Stimulated activated CD4-positive, alpha-beta T cell treated with anti-CD3 and anti-CD28 coated beads, Interleukin-12 subunit alpha, Interleukin-12 subunit beta, amount 100 ng/mL, for 24 hours (primary cell): Measurements from ENCODE around the gene HACD4.

Experiments used
- DNase-seq, 2 experiments: peaks; one replicate each; pipeline ENCODE4 v3.0.0-alpha.2; 2020; ENCODE audit warnings: low read depth in 2 of 2

Gene HACD4, protein sequence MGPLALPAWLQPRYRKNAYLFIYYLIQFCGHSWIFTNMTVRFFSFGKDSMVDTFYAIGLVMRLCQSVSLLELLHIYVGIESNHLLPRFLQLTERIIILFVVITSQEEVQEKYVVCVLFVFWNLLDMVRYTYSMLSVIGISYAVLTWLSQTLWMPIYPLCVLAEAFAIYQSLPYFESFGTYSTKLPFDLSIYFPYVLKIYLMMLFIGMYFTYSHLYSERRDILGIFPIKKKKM

DNA sequence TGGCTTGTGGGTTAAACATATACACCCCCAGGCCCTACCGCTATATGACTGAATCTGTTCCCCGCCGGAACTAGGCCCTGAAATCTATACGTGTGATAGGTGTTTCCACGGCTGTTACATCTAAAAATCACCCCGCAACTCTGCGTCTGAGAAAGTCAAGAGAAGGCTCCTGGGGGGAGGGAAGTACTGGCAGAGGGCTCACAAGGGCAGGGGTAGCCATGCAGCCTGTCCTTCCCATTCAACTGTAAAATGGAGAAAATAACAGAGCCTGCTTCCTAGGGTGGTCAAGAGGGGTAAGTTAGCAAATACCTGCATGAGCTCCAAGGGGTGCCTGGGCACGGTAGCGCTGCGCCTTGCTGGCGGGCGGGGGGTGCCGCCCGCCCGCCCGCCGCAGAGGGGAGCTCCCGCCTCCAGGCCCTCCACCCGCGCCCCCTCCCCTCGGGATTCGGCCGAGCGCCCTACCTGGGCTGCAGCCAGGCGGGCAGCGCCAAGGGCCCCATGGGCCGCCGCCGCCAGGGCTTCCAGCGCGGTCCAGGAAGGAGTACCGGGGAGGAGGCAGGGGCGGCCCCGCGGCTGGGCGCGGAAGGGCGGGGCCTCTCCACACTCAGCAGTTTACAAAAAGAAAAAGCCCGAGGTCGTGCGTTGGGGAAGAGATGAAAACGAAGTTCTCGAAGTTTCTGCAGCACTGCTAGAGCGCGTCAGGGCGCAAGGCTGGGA is at the start of gene HACD4:
HACD4 (minus strand) TSS at position 550 of the 717 bp plus-strand sequence; CDS start at position 500, 50 bp downstream.
- DNase-seq = peak; percentile 30 to 38

DNA sequence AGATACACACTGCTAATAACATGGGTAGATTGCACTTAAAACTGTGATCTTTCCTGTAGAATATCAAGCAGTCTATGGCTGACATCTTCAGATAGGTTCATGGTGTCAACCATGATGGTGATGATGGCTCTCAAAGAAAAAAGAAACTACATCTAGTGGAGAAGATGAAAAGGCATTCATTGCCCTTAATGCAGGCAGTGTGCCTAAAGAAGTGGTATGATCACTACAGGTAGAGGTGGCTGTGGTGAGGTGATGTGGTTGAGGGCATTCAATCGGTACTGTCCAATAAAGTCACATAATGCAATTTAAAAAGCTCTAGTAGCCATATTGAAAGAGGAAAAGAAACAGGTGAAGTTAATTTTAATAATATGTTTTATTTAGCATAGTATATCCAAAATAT is 49.4 kb upstream of the HACD4 start:
- no peak for DNase-seq

DNA sequence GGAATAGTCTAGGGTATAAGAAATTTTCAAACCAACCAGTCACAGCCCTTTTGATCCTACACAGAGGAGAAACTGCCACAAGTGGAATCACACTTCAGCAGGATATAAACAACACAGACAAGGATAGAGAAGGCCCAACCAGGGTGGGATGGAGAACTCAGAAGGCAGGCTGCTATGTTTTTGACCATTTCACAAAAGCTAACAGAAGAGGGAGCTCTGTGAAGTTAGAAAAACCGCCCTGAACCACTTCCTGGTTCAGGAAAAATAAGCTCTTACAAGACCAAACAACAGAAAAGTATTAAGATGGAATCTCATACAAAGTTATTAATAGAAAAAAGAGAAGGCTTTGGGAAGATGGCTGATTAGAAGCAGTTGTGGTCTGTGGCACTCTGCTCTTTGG is 47.3 kb upstream of the HACD4 start:
- DNase-seq = no peak

DNA sequence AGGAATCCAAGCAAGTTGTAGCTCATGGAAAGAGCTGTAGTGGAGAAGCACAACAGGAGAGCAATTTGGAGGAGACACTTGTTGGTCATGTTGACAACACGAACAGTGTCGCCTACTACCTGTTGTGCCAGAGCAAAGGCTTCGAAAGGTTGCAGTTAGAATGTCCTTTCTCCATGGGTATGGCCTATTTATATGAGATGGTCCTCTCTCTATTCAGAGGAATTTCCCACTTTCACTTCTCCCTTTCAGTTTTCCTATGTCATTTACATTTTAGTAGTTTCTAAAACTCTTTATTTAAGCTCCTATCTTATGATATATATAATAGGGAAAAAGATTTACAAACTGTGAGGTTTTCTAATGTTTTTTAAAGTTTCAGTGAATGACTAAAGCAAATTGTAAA is 46.3 kb upstream of the HACD4 start, which contains the start of gene IFNB1:
IFNB1 (minus strand) TSS at position 162 of the 400 bp plus-strand sequence; CDS start at position 89, 73 bp downstream.
- DNase-seq = no peak

DNA sequence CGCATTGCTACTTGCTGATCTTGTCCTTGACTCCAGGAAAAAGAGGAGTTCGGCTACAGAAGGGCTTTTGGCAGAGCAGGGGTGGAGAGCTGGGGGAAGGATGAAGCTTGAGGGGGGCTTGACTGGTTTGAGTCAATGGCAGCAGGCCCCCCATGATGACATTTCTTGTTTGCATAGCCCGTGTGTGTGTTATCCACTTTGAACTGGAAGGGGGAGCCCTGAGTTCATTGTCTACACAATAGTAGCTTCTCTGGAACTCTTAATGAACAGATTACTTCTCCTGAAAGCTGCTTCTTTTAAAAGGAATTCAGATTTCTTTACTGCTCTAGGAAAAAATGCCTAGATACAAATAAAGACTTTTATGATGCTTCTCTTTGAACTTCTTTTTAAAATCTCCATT is 44.0 kb upstream of the HACD4 start:
- DNase-seq = no peak

DNA sequence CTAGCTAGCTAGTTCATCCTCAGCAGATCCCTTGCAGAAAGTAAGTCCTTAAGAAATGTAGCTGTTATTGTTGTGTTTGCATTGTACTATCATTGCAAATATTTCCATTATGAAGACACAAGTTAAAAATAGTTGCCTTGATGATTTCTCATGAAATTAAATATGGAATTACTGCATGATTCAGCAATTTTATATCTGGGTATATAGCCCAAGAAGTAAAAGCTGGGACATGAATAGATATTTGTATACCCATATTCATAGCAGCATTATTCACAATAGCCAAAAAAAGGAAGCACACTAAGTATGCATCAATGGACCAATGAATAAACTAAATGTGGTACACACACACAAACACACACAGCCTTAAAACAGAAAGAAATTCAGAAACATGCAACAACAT is 39.5 kb upstream of the HACD4 start:
- no peak for DNase-seq

DNA sequence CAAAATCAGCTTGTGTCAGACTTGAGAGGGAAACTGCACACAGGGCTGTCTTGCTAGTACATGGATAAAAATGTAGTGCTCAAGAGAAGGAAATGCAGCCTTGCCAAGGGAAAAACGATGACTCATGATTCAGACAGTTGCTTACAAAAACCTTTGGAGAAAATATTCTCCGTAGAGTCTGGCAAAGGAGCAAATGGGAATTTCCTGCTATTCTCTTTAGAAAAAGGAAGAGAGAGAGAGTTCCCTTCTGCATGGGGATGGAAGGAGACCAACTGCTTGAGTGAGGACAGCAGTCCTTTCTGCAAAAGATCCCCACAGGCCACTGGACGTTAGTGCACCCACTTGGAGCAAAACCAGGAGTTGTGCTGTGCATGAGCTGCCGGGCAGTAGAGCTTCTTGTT is 38.7 kb upstream of the HACD4 start:
- DNase-seq = no peak

DNA sequence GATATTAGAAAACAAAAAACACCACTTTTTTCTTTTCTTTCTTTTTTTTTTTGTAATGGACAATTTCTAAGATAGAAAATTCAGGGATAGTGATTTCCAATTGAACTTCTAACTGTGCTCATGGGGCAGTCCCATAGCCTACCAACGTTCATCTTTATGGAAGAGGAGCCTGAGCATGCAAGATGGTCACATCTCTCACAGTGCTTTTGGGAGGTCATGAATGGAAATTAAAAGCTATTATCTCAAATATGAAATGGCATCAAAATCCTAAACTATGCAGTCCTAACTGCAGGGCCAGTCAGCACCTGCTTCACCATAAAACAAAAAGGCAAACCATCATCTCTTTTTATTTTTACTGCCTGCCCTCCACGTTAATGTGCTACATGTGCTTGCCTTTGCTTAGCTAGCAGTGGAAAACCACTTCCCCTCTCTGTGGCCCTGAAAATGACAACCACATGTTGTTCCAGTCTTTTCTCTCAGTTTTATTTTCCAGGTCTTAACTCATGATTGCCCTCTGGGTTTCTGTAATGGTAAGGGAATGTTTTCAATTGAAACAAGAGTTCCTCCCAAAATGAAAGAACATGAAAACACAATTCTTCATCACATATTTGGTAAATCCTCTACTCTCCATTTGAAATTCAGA is 29.6 kb upstream of the HACD4 start:
- DNase-seq = no peak

DNA sequence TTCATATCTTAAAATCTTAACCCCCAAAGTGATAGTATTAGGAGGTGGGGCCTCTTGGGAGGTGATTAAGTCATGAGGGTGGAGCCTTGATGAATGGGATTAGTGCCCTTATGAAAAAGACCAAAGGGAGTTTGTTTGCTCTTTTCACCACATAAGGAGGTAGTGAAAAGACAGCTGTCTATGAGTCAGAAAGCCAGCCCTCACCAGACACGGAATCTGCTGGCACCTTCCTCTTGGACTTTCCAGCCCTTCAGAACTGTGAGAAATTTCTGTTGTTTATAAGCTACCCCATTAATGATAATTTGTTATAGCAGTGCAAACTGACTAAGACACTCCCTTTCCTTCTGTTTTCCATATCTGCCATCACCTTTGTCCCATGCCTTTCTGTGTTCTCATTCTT is 25.5 kb upstream of the HACD4 start:
- DNase-seq = no peak

DNA sequence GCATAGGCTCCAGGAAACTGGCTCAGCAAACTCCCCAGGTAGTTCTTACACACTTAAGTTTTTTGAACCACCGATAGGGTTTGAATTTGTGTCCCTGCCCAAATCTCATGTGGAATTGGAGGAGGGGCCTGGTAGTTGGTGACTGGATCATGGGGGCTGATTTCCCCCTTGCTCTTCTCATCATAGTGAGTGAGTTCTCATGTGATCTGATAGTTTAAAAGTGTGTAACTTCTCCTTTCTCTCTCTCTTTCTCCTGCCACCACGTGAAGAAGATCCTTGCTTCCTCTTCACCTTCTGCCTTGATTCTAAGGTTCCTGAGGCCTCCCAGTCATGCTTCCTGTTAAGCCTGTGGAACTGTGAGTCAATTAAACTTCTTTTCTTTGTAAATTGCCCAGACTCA is 22.4 kb upstream of the HACD4 start:
- DNase-seq = no peak

DNA sequence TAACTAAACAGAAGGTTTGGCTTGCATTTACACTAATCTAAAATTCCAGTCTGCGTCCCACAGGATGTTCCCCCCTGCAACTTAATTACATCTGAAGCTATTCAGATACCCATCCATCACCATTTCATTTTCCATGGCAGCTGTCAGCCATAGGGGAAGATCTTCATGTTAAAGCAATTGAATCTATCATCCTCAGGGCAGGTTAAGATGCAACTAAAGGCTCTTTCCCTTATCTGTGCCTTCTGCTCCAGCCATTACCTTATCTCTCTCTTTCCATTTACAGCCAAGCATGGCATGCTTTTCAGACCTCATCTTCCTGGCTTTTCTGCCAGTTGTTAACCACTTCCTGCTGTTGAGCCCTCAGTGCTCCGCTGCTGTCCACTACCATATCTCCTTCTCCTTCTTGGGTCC is 15.8 kb upstream of the HACD4 start:
- DNase-seq = no peak

DNA sequence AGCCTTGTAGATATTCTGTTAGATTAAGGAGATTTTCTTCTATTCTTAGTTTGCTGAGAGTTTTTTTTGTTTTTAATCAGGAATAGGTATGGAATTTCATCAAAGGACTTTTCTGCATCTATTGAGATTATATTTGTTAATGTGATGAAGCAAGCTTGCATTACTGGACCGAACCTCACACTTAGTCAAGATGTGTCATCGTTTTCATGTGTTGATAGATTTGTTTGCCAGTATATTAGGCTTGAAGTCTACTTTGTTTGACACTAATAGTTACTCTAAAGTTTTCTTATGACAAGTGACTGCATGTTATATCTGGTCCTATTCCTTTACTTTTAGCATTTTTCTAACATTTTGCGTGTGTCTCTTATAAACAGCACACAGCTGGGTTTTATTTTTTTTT is 12.4 kb upstream of the HACD4 start:
- DNase-seq = no peak

DNA sequence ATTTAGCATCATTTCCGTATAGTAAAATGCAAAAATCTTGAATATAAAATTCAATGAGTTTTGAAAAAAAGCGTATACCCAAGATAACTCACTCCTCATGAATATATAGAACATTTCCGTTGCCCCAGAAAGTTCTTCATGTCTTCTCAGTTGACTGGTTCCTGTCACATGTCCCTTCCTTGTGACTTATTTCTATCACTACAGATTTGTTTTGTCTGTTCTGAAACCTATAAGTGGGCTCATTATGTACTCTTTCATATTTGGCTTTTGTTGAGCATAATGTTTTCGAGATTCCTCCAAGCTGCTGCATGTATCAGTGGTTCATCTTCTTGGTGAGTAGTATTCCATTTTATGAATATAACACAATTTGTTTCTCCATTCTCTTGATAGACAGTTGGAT is 11.0 kb upstream of the HACD4 start:
- no peak for DNase-seq

DNA sequence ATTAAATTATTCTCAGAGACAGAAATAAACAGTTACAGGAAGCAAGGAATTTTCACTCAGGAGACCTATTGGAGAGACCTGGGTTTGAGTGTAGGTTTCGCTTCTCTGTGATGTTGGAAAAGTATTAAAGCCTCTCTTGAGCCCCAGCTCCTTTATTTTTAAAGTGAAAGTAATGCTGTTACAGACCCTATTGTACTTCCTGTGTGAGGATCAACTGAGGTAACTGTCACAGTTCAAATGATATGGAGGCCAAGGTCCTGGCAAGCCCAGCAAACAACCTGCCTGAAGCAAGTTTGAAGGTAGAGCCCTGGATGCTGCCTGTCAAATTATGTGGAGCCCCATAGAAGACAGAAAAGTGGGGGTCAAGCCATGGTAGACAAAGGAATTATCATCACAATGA is 7.9 kb upstream of the HACD4 start:
- no peak for DNase-seq

DNA sequence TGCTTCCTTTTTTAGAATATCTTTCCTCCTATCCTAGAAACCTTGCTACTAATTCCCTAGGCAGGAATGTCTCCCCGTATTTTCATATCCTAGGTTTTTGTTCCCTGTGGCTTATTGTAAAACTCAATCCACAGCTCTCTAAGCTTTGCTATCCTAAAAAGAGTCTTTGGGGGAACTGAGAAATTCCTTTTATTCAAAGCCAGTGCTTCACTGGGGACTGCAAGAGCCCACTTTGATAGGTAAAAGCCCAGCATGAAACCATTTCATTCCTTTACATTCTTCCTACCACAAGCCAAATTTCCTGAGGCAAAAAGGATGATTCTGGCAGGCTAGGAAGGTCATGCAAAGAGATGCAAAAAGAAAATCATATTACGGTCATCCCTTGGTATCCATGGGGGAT is 5.8 kb upstream of the HACD4 start:
- no peak for DNase-seq

DNA sequence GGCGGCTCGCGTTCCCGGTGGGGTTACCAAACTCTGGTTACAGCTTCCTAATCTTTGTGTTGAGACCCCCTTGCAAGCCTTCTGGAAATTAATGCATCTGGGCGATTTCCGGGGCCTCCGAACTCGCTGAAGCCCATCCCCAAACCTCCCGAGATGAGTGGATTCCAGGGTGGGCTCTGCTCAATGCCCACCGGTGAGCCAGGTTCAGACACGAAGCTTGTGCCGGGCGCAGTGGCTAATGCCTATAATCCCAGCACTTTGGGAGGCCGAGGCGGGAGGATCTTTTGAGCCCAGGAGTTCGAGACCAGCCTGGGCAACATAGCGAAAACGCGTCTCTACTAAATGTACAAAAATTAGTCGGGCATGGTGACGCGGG is 356 bp upstream of the HACD4 start:
- no peak for DNase-seq

DNA sequence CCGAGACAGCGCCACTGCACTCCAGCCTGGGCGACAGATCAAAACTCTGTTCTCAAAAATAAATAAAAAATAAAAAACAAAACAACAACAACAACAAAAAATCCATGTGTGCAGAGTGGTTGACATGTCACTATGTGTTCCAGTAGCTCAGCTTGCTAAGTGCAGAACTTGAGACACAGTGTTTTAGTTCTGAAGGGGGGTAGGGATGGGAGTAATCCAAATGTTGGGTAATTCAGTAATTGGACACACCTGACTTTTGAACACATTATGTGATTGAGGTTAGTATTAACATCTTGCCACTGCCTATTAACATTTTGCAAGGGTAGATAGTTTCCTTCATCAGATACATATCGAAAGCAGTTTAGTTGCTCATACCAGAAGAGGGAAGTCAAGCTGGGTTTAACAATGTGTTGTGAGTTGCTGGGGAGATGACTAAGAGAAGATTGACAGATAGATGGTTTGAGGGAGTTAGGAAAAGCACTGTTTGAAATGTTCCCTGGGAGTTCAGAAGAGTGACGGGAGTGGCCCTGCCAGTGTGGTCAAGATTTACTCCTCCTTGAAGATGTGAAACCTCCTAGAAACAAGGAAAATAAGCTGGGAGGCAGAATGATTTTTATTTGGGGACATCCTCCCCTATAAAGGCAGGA is 928 bp downstream of the HACD4 start:
- no peak for DNase-seq

DNA sequence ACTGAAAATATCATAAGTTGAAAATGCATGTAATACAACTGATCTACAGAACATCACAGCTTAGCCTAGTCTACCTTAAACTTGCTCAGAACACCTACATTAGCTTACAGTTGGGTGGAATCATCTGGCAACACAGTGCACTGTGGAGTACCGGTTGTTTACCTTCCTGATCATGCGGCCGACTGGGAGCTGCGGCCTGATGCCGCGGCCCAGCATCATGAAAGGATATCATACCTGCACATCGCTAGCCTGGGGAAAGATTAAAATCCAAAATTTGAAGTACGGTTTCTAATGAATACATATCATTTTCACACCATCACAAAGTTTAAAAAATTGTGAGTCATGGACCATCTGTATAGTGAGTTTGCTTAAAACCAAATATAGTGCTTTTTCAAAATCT is 1.8 kb downstream of the HACD4 start:
- no peak for DNase-seq

DNA sequence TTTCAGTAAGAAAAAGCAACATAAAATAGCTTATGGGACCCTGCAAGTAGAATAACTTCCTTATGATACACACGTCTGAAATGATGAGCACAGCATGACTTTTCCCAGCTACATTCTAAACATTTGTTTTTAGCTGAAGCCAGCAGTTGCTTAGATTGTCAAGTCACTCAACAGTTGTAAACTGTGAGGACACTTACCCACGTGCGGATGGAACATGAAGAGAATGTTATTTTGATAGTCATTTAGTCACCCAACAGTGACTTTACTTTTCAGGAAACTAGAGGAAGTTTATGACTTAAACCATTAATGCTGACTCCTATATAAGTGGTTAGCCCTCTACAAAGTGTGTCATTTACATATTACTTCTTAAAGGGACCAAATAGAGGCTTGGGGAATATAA is 3.0 kb downstream of the HACD4 start:
- no peak for DNase-seq

DNA sequence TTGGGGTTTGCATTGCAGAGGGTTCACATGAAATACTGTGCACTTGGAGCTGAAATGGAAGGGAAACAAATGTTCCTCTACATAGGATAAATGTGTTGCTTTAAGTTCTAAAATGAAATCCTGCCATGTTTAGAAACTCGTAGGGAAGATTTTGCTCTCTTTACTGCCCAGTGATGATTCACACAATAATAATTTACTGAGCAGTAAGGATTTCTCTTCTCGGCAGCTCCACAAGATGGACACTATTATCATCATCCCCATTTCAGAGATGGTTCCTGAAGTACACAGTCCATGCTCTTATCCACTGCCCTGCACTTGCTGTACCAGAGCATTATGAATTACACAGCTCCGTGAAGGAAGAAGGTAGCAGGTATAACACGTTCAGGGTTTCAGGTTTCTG is 4.1 kb downstream of the HACD4 start:
- DNase-seq = no peak

DNA sequence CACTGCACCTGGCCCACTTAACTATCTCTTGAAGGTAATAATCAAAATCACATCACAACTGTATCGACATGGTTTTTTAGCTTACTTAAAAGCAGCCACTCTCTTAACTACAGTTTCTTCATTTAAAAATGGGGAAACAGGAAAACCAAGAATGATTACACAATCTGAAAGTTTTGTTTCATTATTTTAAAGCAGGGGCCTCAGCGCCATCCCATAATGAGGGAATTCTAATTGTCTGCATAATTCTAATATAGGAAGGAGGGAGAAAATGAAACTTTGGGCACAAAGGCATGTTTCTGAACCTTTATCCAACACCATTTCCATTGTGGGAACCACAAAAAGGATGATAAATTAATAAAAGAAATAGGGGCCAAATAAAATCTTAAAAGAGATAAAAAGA is 7.6 kb downstream of the HACD4 start:
- DNase-seq = no peak

DNA sequence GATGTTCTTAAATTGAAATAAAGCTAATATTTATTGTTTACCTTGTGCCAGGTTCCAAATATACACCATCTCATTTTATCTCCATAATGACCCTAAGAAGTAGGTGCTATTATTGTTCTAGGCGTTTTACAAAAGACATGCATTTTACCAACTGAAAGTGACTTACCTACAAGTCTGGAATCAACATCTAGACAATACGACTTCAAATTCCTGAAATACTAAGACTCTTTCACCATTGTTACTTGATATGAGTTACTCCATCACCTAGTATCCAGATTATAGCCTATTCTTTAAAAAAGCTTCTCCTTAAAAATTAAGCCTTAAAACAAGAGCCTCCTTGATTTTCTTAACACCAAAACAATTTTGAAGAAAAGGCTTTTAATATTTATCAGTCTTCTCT is 13.3 kb downstream of the HACD4 start:
- no peak for DNase-seq
